ENCODE measurements around the gene CDK2. TPM values are rescaled to one million over a fixed set of nuclear protein-coding genes. Genes with fewer than 3 reads are reported as not detected.
A peak's percentile ranks its signal among the peaks of the same experiment; 100 is the strongest.
"Not testable (repeated sequence)": the region's sequence is repeated elsewhere in the genome, so short reads cannot be mapped to it uniquely, and the experiment has no call there.

CDK2 gene
- 100 to 1,000 TPM; 116 to 144 TPM for total RNA-seq

- DNase-seq (ENCODE audit: low spot score in 2 of 2): peak; percentile 90 to 94
- Mint-ChIP-seq H3K27ac (peak within 1 kb of the TSS; percentile 93 to 96), H3K36me3 (peaks cover 19 to 23% of the 10 kb centered on the region in 2 donors), H3K9me3 (no peaks in the 10 kb centered on the region)
- peak; percentile 97 to 99 for ATAC-seq
Measured at GRCh38 chr12:55966408-55967281, at the start of gene CDK2. TSS of gene CDK2 (plus strand) at chr12:55966830. CDS start at chr12:55967009, 179 bp downstream.

GRCh38 chr12:55919032-55919431, 47.6 kb upstream of the CDK2 start:
- H3K27ac Mint-ChIP-seq; ATAC-seq; DNase-seq (ENCODE audit: low spot score in 2 of 2); H3K9me3 Mint-ChIP-seq: not testable (repeated sequence)
- H3K36me3 Mint-ChIP-seq: peaks cover 2 to 19% of the 10 kb centered on the region in 2 donors

- DNase-seq (ENCODE audit: low spot score in 2 of 2): no peak
- no peak for ATAC-seq
- H3K36me3 Mint-ChIP-seq: peaks cover 24 to 36% of the 10 kb centered on the region in 2 donors
- H3K27ac Mint-ChIP-seq: no peak overlapping the region
- H3K9me3 Mint-ChIP-seq: peaks cover 0 to 4% of the 10 kb centered on the region in 2 donors
Measured at GRCh38 chr12:55922126-55922525, 44.5 kb upstream of the CDK2 start.

DNA sequence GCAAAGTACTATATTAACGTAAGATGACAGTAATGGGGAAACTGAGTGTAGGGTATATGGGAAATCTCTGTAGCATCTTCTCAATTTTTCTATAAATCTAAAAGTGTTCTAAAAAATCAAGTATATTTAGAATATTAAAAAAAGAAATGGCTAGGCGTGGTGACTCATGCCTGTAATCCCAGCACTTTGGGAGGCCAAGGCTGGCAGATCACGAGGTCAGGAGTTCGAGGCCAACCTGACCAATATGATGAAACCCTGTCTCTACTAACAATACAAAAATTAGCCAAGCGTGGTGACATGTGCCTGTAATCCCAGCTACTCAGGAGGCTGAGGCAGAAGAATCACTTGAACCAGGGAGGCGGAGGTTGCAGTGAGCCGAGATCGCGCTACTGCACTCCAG, 43.0 kb upstream of the CDK2 start:
- H3K36me3 Mint-ChIP-seq: peaks cover 32 to 39% of the 10 kb centered on the region in 2 donors
- ATAC-seq; H3K9me3 Mint-ChIP-seq; H3K27ac Mint-ChIP-seq; DNase-seq (ENCODE audit: low spot score in 2 of 2): not testable (repeated sequence)

- Mint-ChIP-seq H3K9me3 (peaks cover 0 to 4% of the 10 kb centered on the region in 2 donors), H3K36me3 (peaks cover 32 to 39% of the 10 kb centered on the region in 2 donors), H3K27ac (peak overlapping the region; percentile 93 to 97)
- DNase-seq (ENCODE audit: low spot score in 2 of 2) (no peak), ATAC-seq (no peak)
Measured at GRCh38 chr12:55925371-55925770, 41.3 kb upstream of the CDK2 start.

GRCh38 chr12:55925870-55926737, 40.5 kb upstream of the CDK2 start:
- Mint-ChIP-seq H3K27ac (peak overlapping the region; percentile 93 to 97), H3K9me3 (peaks cover 0 to 4% of the 10 kb centered on the region in 2 donors), H3K36me3 (peaks cover 35 to 42% of the 10 kb centered on the region in 2 donors)
- no peak for ATAC-seq
- no peak for DNase-seq (ENCODE audit: low spot score in 2 of 2)

DNA sequence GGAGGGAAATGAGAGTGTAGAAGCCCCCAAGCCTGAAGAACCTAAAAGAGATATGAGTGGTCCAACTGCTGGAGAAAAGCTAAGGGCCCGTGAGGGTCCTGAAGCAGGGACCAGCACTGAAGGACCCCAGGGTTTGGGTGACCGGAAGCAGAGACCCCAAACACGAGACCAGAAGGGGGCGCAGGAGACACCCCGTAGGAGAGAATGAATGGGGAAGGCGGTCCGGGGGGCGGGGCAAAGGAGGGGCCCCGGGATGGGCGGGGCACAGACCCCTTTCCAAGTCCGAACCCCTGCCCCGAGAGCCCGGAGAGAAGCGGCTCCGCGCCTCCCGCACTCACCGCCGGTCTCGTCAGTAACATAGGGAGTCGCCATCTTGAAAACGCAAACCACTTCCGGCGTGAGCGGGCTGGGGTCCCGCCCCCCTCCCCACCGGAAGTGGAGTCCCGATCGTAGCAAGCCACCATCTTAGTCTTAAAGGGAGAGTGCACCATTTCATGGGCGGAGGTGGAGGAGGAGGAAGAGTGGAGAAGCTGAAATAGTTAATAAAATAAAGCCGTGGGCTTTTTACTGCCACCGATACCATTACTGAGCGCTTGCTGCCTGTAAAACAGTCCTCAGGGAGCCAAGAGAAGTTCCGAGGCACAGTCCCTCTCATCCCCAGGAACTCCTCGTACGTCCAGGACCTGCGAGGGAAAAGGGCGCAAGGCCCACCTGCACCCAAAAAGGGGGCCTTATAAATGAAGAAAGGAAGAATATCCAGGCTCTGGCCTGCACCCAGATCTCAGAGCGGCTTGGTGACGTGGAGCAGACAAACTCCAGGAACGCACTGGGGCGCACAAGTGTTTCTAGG, 39.7 kb upstream of the CDK2 start:
- peak; percentile 90 to 91 for DNase-seq (ENCODE audit: low spot score in 2 of 2)
- Mint-ChIP-seq H3K27ac (peak overlapping the region; percentile 94 to 97), H3K9me3 (peaks cover 0 to 4% of the 10 kb centered on the region in 2 donors), H3K36me3 (peaks cover 43 to 50% of the 10 kb centered on the region in 2 donors)
- ATAC-seq: peak; percentile 44 to 49

- peak; percentile 67 to 74 for DNase-seq (ENCODE audit: low spot score in 2 of 2)
- peaks cover 0 to 4% of the 10 kb centered on the region in 2 donors for H3K9me3 Mint-ChIP-seq
- ATAC-seq: peak; percentile 35 to 36
- H3K27ac Mint-ChIP-seq: peak within 1 kb of the TSS; percentile 97 to 98
- H3K36me3 Mint-ChIP-seq: peaks cover 50 to 51% of the 10 kb centered on the region in 2 donors
Measured at GRCh38 chr12:55927588-55928502, 38.8 kb upstream of the CDK2 start, which contains the start of gene PYM1. TSS of gene PYM1 (minus strand) at chr12:55927894. CDS start at chr12:55927761, 133 bp downstream.

- H3K9me3 Mint-ChIP-seq: no peaks in the 10 kb centered on the region
- ATAC-seq (peak; percentile 60 to 64), DNase-seq (ENCODE audit: low spot score in 2 of 2) (peak; percentile 85 to 88)
- H3K27ac Mint-ChIP-seq: peak overlapping the region; percentile 97 to 98
- peaks cover 48 to 55% of the 10 kb centered on the region in 2 donors for H3K36me3 Mint-ChIP-seq
Measured at GRCh38 chr12:55929306-55929791, 37.3 kb upstream of the CDK2 start.

- peaks cover 39 to 51% of the 10 kb centered on the region in 2 donors for H3K36me3 Mint-ChIP-seq
- peak; percentile 81 to 83 for DNase-seq (ENCODE audit: low spot score in 2 of 2)
- ATAC-seq: peak; percentile 40 to 60
- peak within 1 kb of the TSS; percentile 97 to 100 for H3K27ac Mint-ChIP-seq
- H3K9me3 Mint-ChIP-seq: no peaks in the 10 kb centered on the region
Measured at GRCh38 chr12:55930771-55931316, 35.8 kb upstream of the CDK2 start, which contains the start of gene DGKA. TSS of gene DGKA (plus strand) at chr12:55931162. CDS start at chr12:55936504, 5,342 bp downstream.

DNA sequence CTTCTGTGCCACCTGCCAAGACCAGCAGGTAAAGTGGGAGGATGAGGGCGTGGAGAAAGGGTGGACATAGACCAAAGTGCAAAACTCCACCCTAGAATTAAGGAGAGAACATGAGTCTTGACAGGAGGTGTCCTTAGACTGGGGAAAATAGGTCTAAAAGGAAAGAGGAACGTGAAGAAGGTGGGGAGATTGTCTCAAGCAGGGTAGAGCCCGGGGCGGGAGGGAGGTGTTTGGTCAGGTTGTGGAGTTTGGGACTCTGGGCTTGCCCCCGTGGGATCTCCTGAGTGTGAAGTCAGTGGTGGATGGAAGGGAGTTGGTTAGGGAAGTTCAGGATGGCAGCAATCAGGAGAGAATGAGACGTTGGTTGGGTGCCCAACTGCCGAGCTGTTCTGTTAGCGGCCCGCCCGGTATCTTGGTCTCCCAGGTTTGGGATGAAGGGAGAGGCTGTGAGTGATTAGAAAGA, 35.3 kb upstream of the CDK2 start:
- H3K9me3 Mint-ChIP-seq: no peaks in the 10 kb centered on the region
- DNase-seq (ENCODE audit: low spot score in 2 of 2) (no peak), ATAC-seq (no peak)
- peaks cover 37 to 48% of the 10 kb centered on the region in 2 donors for H3K36me3 Mint-ChIP-seq
- peak overlapping the region; percentile 97 to 100 for H3K27ac Mint-ChIP-seq

- peak in 1 of 2 donors; percentile 35 for DNase-seq (ENCODE audit: low spot score in 2 of 2)
- peaks cover 33 to 42% of the 10 kb centered on the region in 2 donors for H3K36me3 Mint-ChIP-seq
- H3K27ac Mint-ChIP-seq: peak overlapping the region; percentile 97 to 100
- ATAC-seq: no peak
- H3K9me3 Mint-ChIP-seq: no peaks in the 10 kb centered on the region
Measured at GRCh38 chr12:55931780-55932550, 34.7 kb upstream of the CDK2 start.

- Mint-ChIP-seq H3K9me3 (no peaks in the 10 kb centered on the region), H3K36me3 (peaks cover 34 to 37% of the 10 kb centered on the region in 2 donors)
Measured at GRCh38 chr12:55932551-55932910, 34.1 kb upstream of the CDK2 start.

More at GRCh38 chr12:55932551-55932910, 34.1 kb upstream of the CDK2 start:
- peak overlapping the region; percentile 78 to 97 for H3K27ac Mint-ChIP-seq
- DNase-seq (ENCODE audit: low spot score in 2 of 2): no peak
- ATAC-seq: peak in 1 of 2 donors; percentile 9

Measured in activated naive CD4-positive, alpha-beta T cell treated with anti-CD3 and anti-CD28 coated beads, Interleukin-2, amount 50 U/mL, for 72 hours (primary cell).